HCT116 (cell line): ENCODE measurements around the gene PLN. TPM values are rescaled to one million over a fixed set of nuclear protein-coding genes. Genes with fewer than 3 reads are reported as not detected.

Source experiments
- ATAC-seq: fragments of 200-7000 bp; cut with Tn5 transposase; 2 replicates; pipeline ENCODE4 v1.9.1; 2020; ENCODE audit warnings: mild to moderate bottlenecking, moderate library complexity
- BruUV-seq: library from RNA; stranded (reverse); fragments of 400-500 nt; replicated peaks from 2 replicates; lab custom pipeline; 2021; lab: Mats Ljungman, UMichigan
- CTCF ChIA-PET: fragments of 300-600 bp; sonication (Branson Sonifier 250); formaldehyde crosslinking; loops from one replicate; lab custom pipeline; 2021; ENCODE audit warnings: antibody characterized with exemption; lab: Charles Lee
- POLR2A ChIA-PET: fragments of 300-600, 350-600 bp; sonication (Branson Sonifier 250); formaldehyde crosslinking; loops from one replicate; lab custom pipeline; 2021; ENCODE audit warnings: antibody characterized with exemption; lab: Charles Lee
- RAD21 ChIA-PET, 2 experiments: fragments of 300-600 bp; sonication (Branson Sonifier 250); formaldehyde crosslinking; loops; one replicate each; lab custom pipeline; 2023; ENCODE audit warnings: low total read pairs in 2 of 2; ENCODE audit not compliant: uncharacterized antibody in 2 of 2, unreplicated experiment in 2 of 2, low non-redundant PET in 1 of 2; lab: Charles Lee
- DNase-seq: peaks from one replicate; pipeline ENCODE4 v3.0.0-alpha.2; 2010; ENCODE audit warnings: low read depth, low spot score
- H2AFZ ChIP-seq: fragments of 200-600 bp; shearing (Covaris generic), sonication (generic); 2 replicates; pipeline ENCODE4 v1.6.1; 2017; ENCODE audit warnings: low read depth, mixed run types, mixed read lengths, antibody characterized with exemption, low read length; ENCODE audit not compliant: poor library complexity, severe bottlenecking
- H3K27ac ChIP-seq: 2 replicates; pipeline ENCODE4 v1.5.1; 2012; ENCODE audit warnings: low read depth, low read length
- H3K27me3 ChIP-seq: fragments of 200-600 bp; sonication (generic); 2 replicates; pipeline ENCODE4 v1.6.1; 2016; ENCODE audit warnings: mixed run types, low read length, mixed read lengths; ENCODE audit not compliant: insufficient read depth
- H3K36me3 ChIP-seq, 2 experiments: fragments of 200-500 bp in 1 of 2; fragments of 200-600 bp in 1 of 2; sonication (Bioruptor generic) in 1 of 2; sonication (generic) in 1 of 2; 2 replicates each; pipeline versions ENCODE4 v1.5.1 to v1.6.1; 2014 to 2016; ENCODE audit warnings: low read length in 2 of 2, inconsistent platforms in 1 of 2, mixed read lengths in 1 of 2, mixed run types in 1 of 2; ENCODE audit not compliant: insufficient read depth in 2 of 2, control insufficient read depth in 1 of 2
- H3K4me1 ChIP-seq, 2 experiments: fragments of 200-600 bp in 1 of 2; sonication (generic) in 1 of 2; 2 replicates each; pipeline versions ENCODE4 v1.5.1 to v1.6.1; 2012 to 2017; ENCODE audit warnings: low read length in 2 of 2, inconsistent platforms in 1 of 2, mild to moderate bottlenecking in 1 of 2, mixed read lengths in 1 of 2, mixed run types in 1 of 2, moderate library complexity in 1 of 2; ENCODE audit not compliant: insufficient read depth in 2 of 2, control insufficient read depth in 1 of 2
- H3K4me2 ChIP-seq: fragments of 200-600 bp; sonication (generic); 2 replicates; pipeline ENCODE4 v1.6.1; 2017; ENCODE audit warnings: mixed run types, low read length, mixed read lengths
- H3K4me3 ChIP-seq, 2 experiments: fragments of 200-600 bp in 1 of 2; sonication (generic) in 1 of 2; replicated peaks in 1 of 2; 2 replicates each; pipeline ENCODE4 v1.5.1; 2011 to 2016; ENCODE audit warnings: low read length in 2 of 2, control low read depth in 1 of 2, low read depth in 1 of 2, mild to moderate bottlenecking in 1 of 2, mixed read lengths in 1 of 2, mixed run types in 1 of 2
- H3K79me2 ChIP-seq: fragments of 200-600 bp; sonication (generic); 2 replicates; pipeline ENCODE4 v1.6.1; 2017; ENCODE audit warnings: mild to moderate bottlenecking, mixed run types, low read length, moderate library complexity, mixed read lengths; ENCODE audit not compliant: insufficient read depth
- H3K9ac ChIP-seq: fragments of 200-600 bp; sonication (generic); 2 replicates; pipeline ENCODE4 v1.6.1; 2016; ENCODE audit warnings: low read length, mixed read lengths
- H3K9me2 ChIP-seq: fragments of 200-600 bp; sonication (generic), shearing (Covaris generic); 2 replicates; pipeline ENCODE4 v1.6.1; 2017; ENCODE audit warnings: mixed run types, mild to moderate bottlenecking, moderate library complexity; ENCODE audit not compliant: insufficient read depth
- H3K9me3 ChIP-seq, 2 experiments: fragments of 200-500 bp in 1 of 2; fragments of 200-600 bp in 1 of 2; sonication (Bioruptor generic) in 1 of 2; sonication (generic) in 1 of 2; 2 replicates each; pipeline ENCODE4 v1.6.1; 2014 to 2017; ENCODE audit warnings: low read length in 2 of 2, mixed read lengths in 2 of 2, inconsistent platforms in 1 of 2, low read depth in 1 of 2, mild to moderate bottlenecking in 1 of 2, mixed run types in 1 of 2, moderate library complexity in 1 of 2; ENCODE audit not compliant: control insufficient read depth in 1 of 2, insufficient read depth in 1 of 2
- H4K20me1 ChIP-seq: fragments of 200-600 bp; sonication (generic), shearing (Covaris generic); 2 replicates; pipeline ENCODE4 v1.6.1; 2017; ENCODE audit warnings: mixed run types, mild to moderate bottlenecking, moderate library complexity; ENCODE audit not compliant: insufficient read depth
- ATF3 ChIP-seq: IDR thresholded peaks from 2 replicates; pipeline ENCODE4 v1.6.1; 2012
- CEBPB ChIP-seq: IDR thresholded peaks from 2 replicates; pipeline ENCODE4 v1.6.1; 2012; ENCODE audit warnings: low read depth
- CTCF ChIP-seq, 3 experiments: fragments of 200-600 bp in 1 of 3; sonication (generic) in 1 of 3; IDR thresholded peaks in 2 of 3; conservative IDR thresholded peaks in 1 of 3; 2 replicates each; pipeline ENCODE4 v1.5.1; 2012 to 2017; ENCODE audit warnings: low read depth in 2 of 3, low read length in 2 of 3, antibody characterized with exemption in 1 of 3, borderline replicate concordance in 1 of 3, control low read depth in 1 of 3, mild to moderate bottlenecking in 1 of 3, mixed read lengths in 1 of 3, mixed run types in 1 of 3, moderate library complexity in 1 of 3; ENCODE audit not compliant: insufficient read depth in 1 of 3
- EGR1 ChIP-seq: IDR thresholded peaks from 2 replicates; pipeline ENCODE4 v1.6.1; 2012; ENCODE audit warnings: low read depth
- ELF1 ChIP-seq: IDR thresholded peaks from 2 replicates; pipeline ENCODE4 v1.6.1; 2012; ENCODE audit warnings: low read depth, borderline replicate concordance
- EZH2phosphoT487 ChIP-seq: fragments of 200-600 bp; IDR thresholded peaks from 2 replicates; pipeline ENCODE4 v1.6.1; 2018; ENCODE audit warnings: antibody characterized with exemption, borderline replicate concordance
- FOSL1 ChIP-seq: IDR thresholded peaks from 2 replicates; pipeline ENCODE4 v1.6.1; 2012; ENCODE audit warnings: low read depth
- JUND ChIP-seq: IDR thresholded peaks from 2 replicates; pipeline ENCODE4 v1.6.1; 2012
- MAX ChIP-seq: IDR thresholded peaks from 2 replicates; pipeline ENCODE4 v1.6.1; 2012
- POLR2A ChIP-seq: IDR thresholded peaks from 2 replicates; pipeline ENCODE4 v1.7.0; 2011; ENCODE audit warnings: borderline replicate concordance; ENCODE audit not compliant: insufficient read depth, insufficient read length; ENCODE audit errors: extremely low read depth
- REST ChIP-seq: IDR thresholded peaks from 2 replicates; pipeline ENCODE4 v1.6.1; 2012; ENCODE audit warnings: low read depth
- SIN3A ChIP-seq: IDR thresholded peaks from 2 replicates; pipeline ENCODE4 v1.6.1; 2012; ENCODE audit warnings: low read depth
- SRF ChIP-seq: IDR thresholded peaks from 2 replicates; pipeline ENCODE4 v1.6.1; 2012; ENCODE audit warnings: low read depth
- TCF7L2 ChIP-seq: IDR thresholded peaks from 2 replicates; pipeline ENCODE4 v1.7.0; 2011; ENCODE audit warnings: borderline replicate concordance, inconsistent platforms; ENCODE audit not compliant: insufficient read depth, insufficient read length; ENCODE audit errors: extremely low read depth
- ZFX ChIP-seq: fragments of 450-650 bp; IDR thresholded peaks from 2 replicates; pipeline ENCODE4 v1.6.1; 2017
- intact Hi-C: fragments of 100-400 bp; cut with micrococcal nuclease; formaldehyde crosslinking; loops from 2 replicates; pipeline ENCODE4 v1.10.0; 2022
- total RNA-seq: library from RNA; stranded (reverse); gene quantifications from one replicate; pipeline ENCODE4 v1.2.1, GENCODE V29; 2021; ENCODE audit not compliant: unreplicated experiment
- TF ChIP-seq, protein P1 (sequence below): IDR thresholded peaks from 2 replicates; pipeline ENCODE4 v1.6.1; 2011; ENCODE audit warnings: mild to moderate bottlenecking, low read length, moderate library complexity; ENCODE audit not compliant: insufficient replicate concordance; ENCODE audit errors: extremely low read depth

PLN gene
- total RNA-seq, 1 experiment from 2014 or later = not detected

DNA sequence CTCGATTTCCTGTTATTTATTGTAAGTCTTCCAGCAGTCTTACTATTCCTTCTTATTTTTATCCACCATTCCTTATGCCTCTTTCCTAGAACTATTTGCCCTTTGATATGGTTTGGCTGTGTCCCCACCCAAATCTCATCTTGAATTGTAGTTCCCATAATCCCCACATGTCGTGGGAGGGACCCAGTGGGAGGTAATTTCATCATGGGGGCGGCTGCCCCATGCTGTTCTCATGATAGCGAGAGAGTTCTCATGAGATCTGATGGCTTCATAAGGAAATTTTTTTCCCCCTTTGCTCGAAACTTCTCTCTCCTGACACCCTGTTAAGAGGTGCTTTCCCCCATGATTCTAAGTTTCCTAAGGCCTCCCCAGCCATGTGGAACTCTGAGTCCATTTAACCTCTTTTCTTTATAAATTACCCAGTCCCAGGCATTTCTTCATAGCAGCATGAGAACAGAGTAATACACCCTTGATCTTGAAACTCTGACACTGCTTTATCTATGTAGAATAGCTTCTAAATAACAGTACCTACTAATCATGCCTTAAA, 48.8 kb downstream of the PLN start:
- H3K4me3 ChIP-seq = no peak overlapping the region
- no peak overlapping the region for H2AFZ ChIP-seq
- no peak overlapping the region for H3K4me2 ChIP-seq
- no peak for DNase-seq
- RAD21 ChIA-PET = no interaction called here
- H3K4me1 ChIP-seq = no peaks in the 10 kb centered on the region
- TF ChIP-seq EZH2phosphoT487 (no peak), ATF3 (no peak), FOSL1 (no peak), TCF7L2 (no peak), EGR1 (no peak), ZFX (no peak), SRF (no peak), JUND (no peak), ELF1 (no peak), REST (no peak), SIN3A (no peak), CEBPB (no peak), MAX (no peak), CTCF (IDR thresholded peaks at IDR 0.05 in 2 of 3, conservative IDR thresholded peaks at IDR 0.05 in 1 of 3; ENCODE audit: borderline replicate concordance in 1 of 3, insufficient read depth in 1 of 3, low read depth in 2 of 3, low read length in 2 of 3) (no peak), POLR2A (no peak)
- TF ChIP-seq, protein P1, sequence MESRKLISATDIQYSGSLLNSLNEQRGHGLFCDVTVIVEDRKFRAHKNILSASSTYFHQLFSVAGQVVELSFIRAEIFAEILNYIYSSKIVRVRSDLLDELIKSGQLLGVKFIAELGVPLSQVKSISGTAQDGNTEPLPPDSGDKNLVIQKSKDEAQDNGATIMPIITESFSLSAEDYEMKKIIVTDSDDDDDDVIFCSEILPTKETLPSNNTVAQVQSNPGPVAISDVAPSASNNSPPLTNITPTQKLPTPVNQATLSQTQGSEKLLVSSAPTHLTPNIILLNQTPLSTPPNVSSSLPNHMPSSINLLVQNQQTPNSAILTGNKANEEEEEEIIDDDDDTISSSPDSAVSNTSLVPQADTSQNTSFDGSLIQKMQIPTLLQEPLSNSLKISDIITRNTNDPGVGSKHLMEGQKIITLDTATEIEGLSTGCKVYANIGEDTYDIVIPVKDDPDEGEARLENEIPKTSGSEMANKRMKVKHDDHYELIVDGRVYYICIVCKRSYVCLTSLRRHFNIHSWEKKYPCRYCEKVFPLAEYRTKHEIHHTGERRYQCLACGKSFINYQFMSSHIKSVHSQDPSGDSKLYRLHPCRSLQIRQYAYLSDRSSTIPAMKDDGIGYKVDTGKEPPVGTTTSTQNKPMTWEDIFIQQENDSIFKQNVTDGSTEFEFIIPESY = no peak
- POLR2A ChIA-PET = no interaction called here
- no TSS peak for BruUV-seq
- H3K79me2 ChIP-seq = peaks cover 3% of the 10 kb centered on the region; the same call in 1 of the 2 replicates
- H3K27ac ChIP-seq = no peak overlapping the region
- intact Hi-C loops = no loop called here
- no peak for ATAC-seq
- H3K36me3 ChIP-seq = no peaks in the 10 kb centered on the region
- H3K27me3 ChIP-seq = no peaks in the 10 kb centered on the region
- no peaks in the 10 kb centered on the region for H4K20me1 ChIP-seq
- no peak overlapping the region for H3K9ac ChIP-seq
- H3K9me2 ChIP-seq = peaks cover 2% of the 10 kb centered on the region; the same call in 1 of the 2 replicates
- H3K9me3 ChIP-seq = no peaks in the 10 kb centered on the region
- CTCF ChIA-PET = no interaction called here
